Lung microvascular endothelial cell (primary cell): ENCODE measurements around the gene STX8. TPM values are rescaled to one million over a fixed set of nuclear protein-coding genes. Genes with fewer than 3 reads are reported as not detected.
A peak's percentile ranks its signal among the peaks of the same experiment; 100 is the strongest.
"Not testable (repeated sequence)": the region's sequence is repeated elsewhere in the genome, so short reads cannot be mapped to it uniquely, and the experiment has no call there.

Experiments used
- DNase-seq, 2 donors: peaks; one replicate each; pipeline versions ENCODE4 v3.0.0 to v3.0.0-alpha.2; 2010; ENCODE audit warnings: low read depth in 2 of 2
- total RNA-seq: library from RNA; depleted of rRNA; stranded (reverse); fragments of >200 nt; gene quantifications from 2 replicates; pipeline ENCODE4 v1.2.1, GENCODE V29; 2014

The STX8 gene, protein sequence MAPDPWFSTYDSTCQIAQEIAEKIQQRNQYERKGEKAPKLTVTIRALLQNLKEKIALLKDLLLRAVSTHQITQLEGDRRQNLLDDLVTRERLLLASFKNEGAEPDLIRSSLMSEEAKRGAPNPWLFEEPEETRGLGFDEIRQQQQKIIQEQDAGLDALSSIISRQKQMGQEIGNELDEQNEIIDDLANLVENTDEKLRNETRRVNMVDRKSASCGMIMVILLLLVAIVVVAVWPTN
- total RNA-seq = 43.8 and 46.6 TPM in 2 replicates

DNA sequence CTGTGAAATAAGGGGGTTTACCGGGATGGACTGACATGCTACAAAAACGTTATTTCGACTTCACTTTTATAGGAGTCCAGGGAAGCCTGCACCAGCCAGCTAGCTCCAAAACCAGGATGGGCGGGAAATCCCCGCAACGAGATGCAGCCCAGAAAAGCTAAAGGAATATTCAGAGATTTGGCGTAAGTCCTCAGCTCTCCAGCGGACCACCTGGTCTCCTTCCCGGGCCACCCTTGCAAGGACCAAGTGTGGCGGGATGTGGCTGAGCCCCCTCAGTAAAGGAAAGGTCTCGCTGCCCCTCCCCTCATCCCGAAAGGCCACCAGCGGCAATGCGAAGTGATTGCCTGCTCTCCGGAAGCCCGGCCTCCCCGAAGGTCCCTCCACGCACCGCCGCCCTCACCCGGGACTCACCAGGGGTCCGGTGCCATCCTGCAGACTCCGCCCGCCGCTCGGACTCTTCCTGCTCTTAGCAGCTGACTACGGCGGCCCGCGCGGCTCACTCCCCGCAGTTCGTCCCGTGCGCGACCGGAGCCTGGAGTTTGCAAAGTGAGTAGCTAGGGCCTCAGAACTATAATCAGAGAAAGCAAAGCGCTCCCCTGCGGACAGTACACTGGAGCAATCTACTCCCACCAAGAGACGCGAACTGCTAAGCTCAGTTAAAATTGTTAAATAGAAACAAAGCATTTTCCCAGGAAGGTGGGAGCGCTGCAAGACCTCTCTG lies at the start of gene STX8:
Gene STX8 (minus strand): TSS at position 440 of the 721 bp plus-strand sequence. CDS start 12 bp downstream, at position 428.
- DNase-seq = peak; percentile 90 to 93

DNA sequence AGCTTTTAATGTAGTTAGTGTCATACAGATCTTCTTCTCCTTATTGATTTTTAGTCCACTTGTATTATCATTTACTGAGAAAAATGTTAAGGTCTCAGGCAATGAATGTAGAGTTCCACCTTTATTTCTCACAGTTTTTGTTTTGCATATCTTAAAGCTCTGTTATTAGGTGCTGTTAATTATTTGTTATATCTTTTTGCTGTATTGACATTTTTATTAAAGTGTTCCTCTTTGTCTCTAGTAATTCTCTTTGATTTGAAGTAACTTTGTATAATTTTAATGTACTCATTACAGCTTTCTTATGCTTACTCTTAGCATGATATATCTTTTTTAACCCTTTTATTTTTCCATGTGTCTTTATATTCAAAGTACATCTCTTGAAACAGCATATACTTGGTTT lies 47.3 kb upstream of the STX8 start:
- no peak for DNase-seq

DNA sequence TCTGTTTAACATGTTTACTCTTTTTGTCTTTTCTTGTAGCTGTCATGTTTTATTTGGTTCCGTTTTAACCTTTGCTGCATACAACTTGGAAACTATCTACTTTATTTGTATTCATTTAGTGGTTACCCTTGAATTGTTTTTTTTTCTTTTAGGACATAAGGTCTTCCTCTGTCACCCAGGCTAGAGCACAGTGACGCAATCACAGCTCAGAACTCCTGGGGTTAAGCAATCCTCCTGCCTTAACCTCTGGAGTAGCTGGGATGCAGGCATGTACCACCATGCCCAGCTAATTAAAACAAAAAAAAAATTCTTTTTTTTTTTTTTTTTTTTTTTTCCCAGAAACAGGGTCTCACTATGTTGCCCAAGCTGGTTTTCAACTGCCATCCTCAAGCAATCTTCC lies 39.9 kb upstream of the STX8 start:
- no peak for DNase-seq

DNA sequence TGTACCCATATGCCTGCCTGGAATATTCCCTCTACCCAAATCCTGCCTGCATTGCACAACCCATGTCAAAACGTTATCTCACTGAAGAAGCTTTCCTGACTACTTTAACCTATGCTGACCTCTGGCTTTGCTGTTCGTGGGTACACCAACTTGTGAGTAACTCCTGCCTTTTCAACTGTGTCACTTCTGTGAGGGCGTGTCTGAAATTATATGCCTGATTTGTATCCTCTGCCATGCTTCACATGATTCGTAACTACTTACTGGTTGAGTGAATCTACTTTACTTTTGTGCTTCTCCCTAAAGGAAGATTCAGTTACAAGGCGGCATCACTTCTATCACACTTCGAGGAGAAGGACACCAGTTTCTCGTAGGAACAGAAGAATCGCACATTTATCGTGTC lies 36.4 kb upstream of the STX8 start:
- no peak for DNase-seq

DNA sequence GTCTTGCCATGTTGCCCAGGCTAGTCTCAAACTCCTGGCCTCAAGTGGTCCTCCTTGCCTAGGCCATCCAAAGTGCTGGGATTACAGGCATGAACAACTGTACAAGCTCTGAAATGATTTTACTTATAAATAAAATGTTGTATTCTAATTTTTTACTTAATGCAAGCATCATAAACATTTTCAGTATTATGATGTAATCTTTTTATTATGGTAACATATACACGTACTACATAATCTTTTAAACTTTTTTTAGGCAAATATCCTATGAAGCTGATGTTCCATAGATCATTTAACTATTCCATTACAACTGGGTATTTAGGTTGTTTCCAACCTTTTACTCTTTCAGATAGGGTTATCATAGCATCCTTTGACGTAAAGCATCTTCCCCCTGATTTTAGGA lies 35.9 kb upstream of the STX8 start:
- DNase-seq = no peak

DNA sequence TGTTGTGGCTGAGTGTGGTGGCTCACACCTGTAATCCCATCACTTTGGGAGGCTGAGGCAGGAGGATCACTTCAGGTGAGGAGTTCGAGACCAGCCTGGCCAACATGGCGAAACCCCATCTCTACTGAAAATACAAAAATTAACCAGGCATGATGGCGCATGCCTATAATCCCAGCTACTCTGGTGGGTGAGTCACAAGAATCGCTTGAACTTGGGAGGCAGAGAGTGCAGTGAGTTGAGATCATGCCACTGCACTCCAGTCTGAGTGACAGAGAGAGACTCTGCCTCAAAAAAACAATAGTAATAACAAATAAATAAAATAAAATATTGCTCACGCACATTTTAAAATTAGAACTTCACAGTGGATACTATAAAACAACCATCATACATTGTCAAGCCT lies 31.4 kb upstream of the STX8 start:
- DNase-seq = not testable (repeated sequence)

DNA sequence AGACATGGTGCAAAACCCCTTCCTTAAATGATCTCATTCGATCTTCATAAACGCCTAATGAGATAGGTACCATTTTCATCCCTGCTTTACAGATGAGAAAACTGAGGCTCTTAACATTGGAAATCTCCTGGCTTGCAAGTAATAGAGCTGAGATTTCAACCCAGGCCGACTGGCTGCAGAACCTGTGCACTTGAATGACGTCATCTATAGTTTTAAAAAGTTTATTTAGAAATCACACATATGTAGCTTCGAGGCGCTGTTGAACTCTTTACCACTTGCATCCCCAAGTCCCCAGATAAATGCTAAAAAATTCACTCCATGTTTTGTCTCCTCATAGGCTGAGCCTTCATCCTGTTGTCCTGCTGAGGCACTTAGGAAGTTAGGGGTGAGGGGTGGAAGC lies 30.8 kb upstream of the STX8 start:
- DNase-seq = no peak

DNA sequence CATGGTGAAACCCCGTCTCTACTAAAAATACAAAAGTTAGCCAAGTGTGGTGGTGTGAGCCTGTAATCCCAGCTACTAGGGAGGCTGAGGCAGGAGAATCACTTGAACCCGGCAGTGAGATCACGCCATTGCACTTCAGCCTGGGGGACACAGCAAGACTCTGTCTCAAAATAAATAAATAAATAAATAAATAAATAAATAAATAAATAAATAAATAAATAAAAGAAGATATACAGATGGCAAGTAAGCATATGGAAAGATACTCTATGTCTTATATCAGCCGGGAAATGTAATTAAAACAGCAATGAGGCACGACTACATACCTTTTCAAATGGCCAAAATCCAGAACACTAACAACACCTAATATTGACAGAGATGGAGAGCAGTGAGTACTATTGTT lies 29.0 kb upstream of the STX8 start:
- DNase-seq = not testable (repeated sequence)

DNA sequence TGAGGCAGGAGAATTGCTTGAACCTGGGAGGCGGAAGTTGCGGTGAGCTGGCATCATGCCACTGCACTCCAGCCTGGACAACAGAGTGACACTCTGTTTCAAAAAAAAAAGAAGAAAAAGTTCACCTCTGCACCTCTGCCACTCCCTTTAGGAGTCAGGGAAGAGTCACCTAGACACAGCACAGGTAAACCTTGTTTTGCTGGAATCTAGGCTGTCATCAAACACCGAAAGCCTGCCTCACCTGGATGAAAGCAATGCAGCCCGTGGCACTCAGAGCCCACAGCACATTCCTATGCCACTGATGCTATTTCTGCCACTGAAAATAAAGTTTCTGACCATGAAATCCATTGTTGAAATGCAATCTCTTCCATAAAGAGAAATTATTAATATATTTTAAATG lies 23.0 kb upstream of the STX8 start:
- no peak for DNase-seq

DNA sequence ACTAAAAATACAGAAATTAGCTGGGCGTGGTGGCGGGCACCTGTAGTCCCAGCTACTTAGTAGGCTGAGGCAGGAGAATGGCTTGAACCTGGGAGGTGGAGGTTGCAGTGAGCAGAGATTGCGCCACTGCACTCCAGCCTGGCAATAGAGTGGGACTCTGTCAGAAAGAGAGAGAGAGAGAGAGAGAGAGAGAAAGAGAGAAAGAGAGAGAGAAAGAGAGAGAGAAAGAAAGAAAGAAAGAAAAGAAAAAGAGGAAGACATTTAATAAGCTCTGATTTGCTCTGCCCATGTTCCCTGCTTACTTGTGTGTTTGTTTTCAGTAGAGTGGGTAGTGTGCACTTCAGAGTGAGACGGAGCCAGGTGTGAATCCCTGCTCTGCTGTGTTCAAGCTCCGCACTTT lies 22.0 kb upstream of the STX8 start:
- DNase-seq = not testable (repeated sequence)

DNA sequence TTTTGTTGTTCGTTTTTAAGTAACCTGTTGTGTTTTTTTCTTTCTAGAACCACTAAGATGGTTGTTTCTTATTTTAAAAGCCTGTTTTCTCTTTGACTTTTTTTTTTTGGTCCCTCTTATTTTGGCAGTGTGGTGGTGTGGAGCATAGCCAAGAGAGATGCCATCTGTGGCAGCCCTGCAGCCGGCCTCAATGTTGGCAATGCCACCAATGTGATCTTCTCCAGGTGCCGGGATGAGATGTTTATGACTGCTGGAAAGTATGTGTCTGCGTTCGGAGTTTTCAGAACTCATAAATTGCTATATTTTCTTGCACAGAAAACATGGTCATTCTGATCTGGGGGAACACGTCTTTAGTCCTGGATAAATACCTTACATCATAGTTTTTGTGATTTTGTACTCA lies 18.4 kb upstream of the STX8 start:
- no peak for DNase-seq

DNA sequence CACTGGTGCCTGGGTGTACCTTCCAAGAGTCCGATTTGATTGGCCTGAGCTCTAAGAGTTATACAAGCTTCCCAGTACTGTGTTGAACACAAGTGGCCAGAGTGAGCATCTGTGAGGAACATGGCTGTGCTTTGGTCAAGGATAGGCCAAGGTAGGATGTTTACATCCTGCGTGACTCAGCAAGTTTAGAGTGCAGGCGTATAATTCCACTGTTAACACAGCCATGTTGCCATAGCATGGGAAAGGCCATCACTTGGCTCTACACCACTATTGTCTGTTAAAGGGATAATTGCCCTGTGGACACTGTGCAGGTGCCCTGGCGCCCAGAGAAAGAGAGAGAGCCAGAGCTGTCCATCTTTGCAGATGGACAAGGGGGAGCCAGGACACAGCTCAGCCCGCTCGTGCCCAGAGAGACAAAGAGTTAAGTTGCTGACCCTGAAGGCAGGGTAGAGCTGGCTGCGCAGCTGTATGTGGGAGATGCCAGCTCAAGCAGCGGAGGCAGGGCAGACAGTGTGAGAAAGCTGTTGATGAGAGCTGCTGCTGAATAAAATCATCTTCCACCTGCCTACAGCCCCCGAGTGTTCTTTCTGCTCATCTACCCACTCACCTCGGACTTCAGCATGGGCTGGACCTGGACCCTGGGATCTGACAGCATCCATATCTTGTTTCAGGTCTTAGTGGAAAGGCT lies 12.5 kb upstream of the STX8 start:
- DNase-seq = no peak

DNA sequence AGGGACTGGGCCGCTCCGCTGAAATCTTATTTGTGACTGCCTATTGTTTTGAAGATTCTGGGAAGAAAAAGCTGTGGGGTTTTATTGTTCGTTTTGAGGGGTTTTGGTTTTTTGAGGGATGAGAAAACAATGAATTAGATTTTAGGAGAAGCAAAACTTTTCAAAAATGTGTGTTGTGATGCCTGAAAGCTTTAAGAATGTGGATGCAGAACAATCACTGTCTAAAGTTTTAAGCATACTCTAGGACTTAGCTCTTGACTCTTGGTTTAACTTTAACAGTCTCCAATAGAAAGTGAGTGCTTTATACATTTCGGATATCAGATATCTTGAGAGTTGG lies 1.7 kb upstream of the STX8 start:
- DNase-seq = no peak

DNA sequence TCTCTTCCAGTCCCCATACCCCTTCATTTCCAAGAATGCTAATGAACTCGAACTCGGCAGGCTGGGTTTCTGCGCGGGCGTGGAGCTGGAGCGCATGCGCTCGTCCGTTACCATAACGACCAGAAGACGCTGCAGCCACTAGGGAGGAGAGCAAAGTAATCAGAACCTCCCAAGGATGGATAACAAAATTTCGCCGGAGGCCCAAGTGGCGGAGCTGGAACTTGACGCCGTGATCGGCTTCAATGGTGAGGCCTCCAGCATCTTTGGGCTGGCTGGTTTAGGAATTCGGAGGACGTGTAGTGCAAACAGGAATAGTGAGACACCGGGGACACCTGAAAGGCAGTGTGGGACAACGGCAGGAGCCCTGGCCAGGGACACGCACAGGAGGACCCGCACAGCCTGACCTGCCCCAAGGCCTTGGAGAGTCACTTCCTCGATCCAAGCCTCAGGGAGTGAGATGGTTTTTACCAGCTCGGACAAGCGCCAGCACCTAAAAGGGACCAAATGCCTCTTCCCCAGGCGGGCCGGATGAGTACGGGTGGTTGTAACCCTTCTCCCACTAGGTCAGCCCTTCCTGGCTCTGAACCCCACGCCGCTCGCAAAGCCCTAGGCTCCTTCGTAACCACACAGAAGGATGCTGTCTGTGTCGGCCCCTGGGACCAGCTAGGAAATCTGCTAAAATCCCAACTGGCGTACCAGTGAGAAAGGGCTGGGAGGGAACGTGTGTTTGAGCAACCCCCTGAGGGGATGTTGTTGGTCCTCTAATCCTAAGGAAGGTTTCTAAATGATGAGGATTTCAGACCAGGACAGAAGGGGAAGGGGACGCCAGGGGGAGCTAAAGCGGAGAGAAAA lies 1.1 kb upstream of the STX8 start, which contains the start of gene CFAP52:
Gene CFAP52 (plus strand): TSS at position 122 of the 852 bp plus-strand sequence. CDS start 54 bp downstream, at position 176.
- DNase-seq = peak; percentile 70 to 74

DNA sequence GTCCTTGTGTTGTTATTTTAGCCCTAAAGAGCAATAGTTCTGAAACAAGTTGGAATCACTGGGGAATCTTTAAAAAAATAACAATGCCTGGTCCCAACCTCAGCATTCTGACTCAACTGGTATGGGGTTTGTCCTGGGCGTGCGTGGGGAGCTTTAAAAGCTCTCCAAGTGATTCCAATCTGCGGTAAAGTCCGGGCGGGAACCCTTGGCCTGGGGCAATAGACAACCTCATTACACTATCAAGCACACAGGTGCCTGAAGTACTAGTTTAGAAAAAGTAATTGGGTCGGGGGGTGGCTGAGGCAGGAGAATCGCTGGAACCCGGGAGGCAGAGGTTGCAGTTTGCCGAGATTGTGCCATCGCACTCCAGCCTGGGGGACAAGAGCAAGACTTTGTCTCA lies 4.4 kb downstream of the STX8 start:
- no peak for DNase-seq

DNA sequence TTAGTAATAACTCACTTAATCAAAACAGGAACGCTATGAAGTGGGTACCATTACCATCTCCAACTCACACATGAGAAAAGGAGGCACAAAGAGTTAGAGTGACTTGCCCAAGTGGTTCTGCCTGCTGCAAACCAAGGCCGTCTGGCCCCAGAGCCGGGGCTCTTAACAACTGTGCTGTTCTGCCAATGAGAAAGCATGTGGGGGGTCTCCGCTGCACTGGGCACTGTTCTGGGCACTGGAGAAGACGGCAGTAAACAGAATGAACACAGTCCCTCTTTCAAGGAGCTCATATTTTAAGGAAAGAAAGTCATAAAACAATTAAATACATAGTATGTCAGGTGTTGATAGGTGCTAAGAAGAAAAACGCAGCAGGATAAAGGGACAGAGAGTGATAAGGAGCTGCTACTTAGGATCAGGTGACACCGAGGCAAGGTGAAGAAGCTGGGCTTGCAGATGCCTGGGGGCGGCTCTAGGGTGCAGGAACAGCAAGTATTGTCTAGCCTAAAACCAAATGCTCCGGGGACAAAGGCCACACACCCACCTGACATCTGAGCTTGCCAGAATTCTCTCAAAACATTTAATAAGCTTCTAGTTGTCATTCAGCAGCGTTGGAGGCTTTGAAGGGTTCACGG lies 6.5 kb downstream of the STX8 start:
- no peak for DNase-seq

DNA sequence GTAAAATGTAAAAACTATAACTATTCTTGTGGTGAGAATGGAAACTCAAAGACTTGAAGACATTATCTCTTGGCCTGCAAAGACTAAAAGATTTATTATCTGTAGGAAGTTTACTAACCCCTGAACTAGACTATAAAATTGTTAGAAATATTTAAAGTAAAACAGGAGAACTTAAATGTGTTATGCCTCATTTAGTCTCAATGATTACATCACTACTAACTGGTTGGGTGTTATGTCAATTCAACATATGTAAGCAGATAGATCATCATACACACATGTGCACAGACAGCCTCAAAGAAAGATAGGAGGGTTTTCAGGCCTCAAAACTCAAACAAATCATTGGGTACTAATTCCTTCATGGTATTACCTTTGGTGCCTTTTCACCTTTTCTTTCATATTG lies 7.6 kb downstream of the STX8 start:
- no peak for DNase-seq

DNA sequence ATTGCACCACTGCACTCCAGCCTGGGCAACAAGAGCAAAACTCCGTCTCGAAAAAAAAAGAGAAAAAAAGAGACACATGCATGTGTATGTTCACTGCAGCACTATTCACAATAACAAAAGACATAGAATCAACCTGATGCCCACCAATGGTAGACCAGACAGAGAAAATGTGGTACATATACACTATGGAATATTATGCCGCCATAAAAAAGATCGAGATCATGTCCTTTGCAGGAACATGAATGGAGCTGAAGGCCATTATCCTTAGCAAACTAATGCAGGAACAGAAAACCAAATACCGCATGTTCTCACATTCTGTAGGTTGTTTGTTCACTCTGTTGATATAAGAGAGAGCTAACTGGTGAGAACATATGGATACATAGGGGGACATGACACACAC lies 8.9 kb downstream of the STX8 start:
- not testable (repeated sequence) for DNase-seq

DNA sequence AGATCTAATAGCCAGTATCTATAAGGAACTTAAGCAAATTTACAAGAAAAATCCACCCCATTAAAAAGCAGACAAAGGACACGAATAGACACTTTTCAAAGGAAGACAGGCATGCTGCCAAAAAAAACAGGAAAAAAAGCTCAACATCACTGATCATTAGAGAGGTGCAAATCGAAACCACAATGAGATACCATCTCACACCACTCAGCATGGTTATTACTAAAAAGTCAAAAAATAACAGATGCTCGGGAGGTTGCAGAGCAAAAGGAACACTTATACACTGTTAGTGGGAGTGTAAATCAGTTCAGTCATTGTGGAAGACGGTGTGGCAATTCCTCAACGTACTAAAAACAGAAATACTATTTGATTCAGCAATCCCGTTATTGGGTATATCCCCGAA lies 9.6 kb downstream of the STX8 start:
- peak; percentile 65 to 82 for DNase-seq

DNA sequence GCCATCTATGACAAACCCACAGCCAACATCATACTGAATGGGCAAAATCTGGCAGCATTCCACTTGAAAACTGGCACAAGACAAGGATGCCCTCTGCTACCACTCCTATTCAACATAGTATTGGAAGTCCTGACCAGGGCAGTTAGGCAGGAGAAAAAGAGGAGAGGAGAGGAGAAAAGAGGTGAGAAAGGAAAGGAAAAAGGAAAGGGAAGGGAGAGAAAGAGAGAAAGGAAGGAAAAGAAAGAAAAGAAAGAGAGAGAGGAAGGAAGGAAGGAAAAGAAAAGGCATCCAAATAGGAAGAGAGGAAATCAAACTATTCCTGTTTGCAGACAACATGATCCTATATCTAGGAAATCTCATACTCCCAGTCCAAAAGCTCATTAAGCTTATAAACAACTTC lies 11.5 kb downstream of the STX8 start:
- no peak for DNase-seq

DNA sequence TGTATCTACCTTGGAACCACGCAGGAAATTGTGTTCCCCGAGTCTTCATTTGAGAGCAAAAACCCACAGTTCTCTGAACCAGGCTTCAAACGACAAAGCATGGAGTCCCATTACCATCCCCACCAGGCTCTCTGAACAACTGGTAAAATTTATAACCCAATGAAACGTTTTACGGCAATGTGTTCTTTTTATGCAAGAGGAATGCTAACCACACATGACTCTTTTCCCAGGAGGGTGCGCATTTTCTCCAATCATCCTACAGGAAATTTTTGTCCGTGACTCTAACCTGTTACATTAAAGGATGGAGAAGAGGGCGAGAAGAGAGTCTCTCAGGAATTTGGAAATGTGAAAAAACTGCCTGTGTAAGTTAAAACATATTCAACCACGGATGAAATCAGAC lies 17.8 kb downstream of the STX8 start:
- DNase-seq = no peak
